IMR-90 (cell line): ENCODE data around the gene MAPRE3.

Experiments
- CEBPB ChIP-seq: IDR thresholded peaks from 2 replicates; pipeline ENCODE4 v1.6.1; 2012; ENCODE audit warnings: low read depth, low read length, improper control_type of control experiment
- MAFK ChIP-seq: IDR thresholded peaks from 2 replicates; pipeline ENCODE4 v1.6.1; 2012; ENCODE audit warnings: low read depth, low read length, improper control_type of control experiment
- MAZ ChIP-seq: IDR thresholded peaks from 2 replicates; pipeline ENCODE4 v1.6.1; 2012; ENCODE audit warnings: low read depth, mild to moderate bottlenecking, low read length, improper control_type of control experiment, moderate library complexity, borderline replicate concordance
- MXI1 ChIP-seq: IDR thresholded peaks from 2 replicates; pipeline ENCODE4 v1.6.1; 2012; ENCODE audit warnings: low read depth, mild to moderate bottlenecking, low read length, moderate library complexity, borderline replicate concordance
- POLR2A ChIP-seq: IDR thresholded peaks from 2 replicates; pipeline ENCODE4 v1.6.1; 2012; ENCODE audit warnings: mild to moderate bottlenecking, low read depth, low read length
- RAD21 ChIP-seq: IDR thresholded peaks from 2 replicates; pipeline ENCODE4 v1.6.1; 2012; ENCODE audit warnings: low read length, improper control_type of control experiment
- RCOR1 ChIP-seq: IDR thresholded peaks from 2 replicates; pipeline ENCODE4 v1.6.1; 2012; ENCODE audit warnings: mild to moderate bottlenecking, low read length, improper control_type of control experiment; ENCODE audit not compliant: insufficient replicate concordance
- USF2 ChIP-seq: fragments of 150-350 bp; IDR thresholded peaks from 2 replicates; pipeline ENCODE4 v1.6.1; 2017; ENCODE audit warnings: mild to moderate bottlenecking, antibody characterized with exemption, low read length, low read depth
- TF ChIP-seq, protein P1 (sequence below): fragments of 150-350 bp; IDR thresholded peaks from 2 replicates; pipeline ENCODE4 v1.6.1; 2016; ENCODE audit warnings: low read depth, mild to moderate bottlenecking, low read length, moderate library complexity, borderline replicate concordance
- TF ChIP-seq, protein P2 (sequence below): conservative IDR thresholded peaks from 2 replicates; pipeline ENCODE4 v1.5.1; 2012; ENCODE audit warnings: mild to moderate bottlenecking, low read depth, low read length, improper control_type of control experiment

GRCh38 chr2:26978061-26978596 lies 7.7 kb downstream of the MAPRE3 start:
- TF ChIP-seq, protein P1, sequence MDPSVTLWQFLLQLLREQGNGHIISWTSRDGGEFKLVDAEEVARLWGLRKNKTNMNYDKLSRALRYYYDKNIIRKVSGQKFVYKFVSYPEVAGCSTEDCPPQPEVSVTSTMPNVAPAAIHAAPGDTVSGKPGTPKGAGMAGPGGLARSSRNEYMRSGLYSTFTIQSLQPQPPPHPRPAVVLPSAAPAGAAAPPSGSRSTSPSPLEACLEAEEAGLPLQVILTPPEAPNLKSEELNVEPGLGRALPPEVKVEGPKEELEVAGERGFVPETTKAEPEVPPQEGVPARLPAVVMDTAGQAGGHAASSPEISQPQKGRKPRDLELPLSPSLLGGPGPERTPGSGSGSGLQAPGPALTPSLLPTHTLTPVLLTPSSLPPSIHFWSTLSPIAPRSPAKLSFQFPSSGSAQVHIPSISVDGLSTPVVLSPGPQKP: no peak
- TF ChIP-seq, protein P2, sequence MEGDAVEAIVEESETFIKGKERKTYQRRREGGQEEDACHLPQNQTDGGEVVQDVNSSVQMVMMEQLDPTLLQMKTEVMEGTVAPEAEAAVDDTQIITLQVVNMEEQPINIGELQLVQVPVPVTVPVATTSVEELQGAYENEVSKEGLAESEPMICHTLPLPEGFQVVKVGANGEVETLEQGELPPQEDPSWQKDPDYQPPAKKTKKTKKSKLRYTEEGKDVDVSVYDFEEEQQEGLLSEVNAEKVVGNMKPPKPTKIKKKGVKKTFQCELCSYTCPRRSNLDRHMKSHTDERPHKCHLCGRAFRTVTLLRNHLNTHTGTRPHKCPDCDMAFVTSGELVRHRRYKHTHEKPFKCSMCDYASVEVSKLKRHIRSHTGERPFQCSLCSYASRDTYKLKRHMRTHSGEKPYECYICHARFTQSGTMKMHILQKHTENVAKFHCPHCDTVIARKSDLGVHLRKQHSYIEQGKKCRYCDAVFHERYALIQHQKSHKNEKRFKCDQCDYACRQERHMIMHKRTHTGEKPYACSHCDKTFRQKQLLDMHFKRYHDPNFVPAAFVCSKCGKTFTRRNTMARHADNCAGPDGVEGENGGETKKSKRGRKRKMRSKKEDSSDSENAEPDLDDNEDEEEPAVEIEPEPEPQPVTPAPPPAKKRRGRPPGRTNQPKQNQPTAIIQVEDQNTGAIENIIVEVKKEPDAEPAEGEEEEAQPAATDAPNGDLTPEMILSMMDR: no peak
- TF ChIP-seq MAFK (no peak), RAD21 (no peak), RCOR1 (no peak), MXI1 (no peak), USF2 (no peak), MAZ (no peak), POLR2A (no peak), CEBPB (no peak)
